ENCODE data around the gene AGBL5. TPM values are rescaled to one million over a fixed set of nuclear protein-coding genes. Genes with fewer than 3 reads are reported as not detected.

The AGBL5 gene
- total RNA-seq, 1 experiment from 2014 or later: 40.0 TPM

- ATAC-seq: no peak
- Histone ChIP-seq H4K20me1 (ENCODE audit: insufficient read depth) (no peaks in the 10 kb centered on the region), H2AFZ (ENCODE audit: low read depth, low read length, poor library complexity, severe bottlenecking) (no peak overlapping the region), H3K9me2 (ENCODE audit: insufficient read depth) (no peaks in the 10 kb centered on the region), H3K4me3 (replicated peaks in 1 of 2; ENCODE audit: low read depth in 1 of 2, low read length in 2 of 2) (no peak overlapping the region), H3K4me1 (ENCODE audit: control insufficient read depth in 1 of 2, insufficient read depth in 2 of 2, low read length in 2 of 2) (peaks cover 0 to 9% of the 10 kb centered on the region in 2 experiments; a peak in 1 of 4 replicates), H3K9ac (ENCODE audit: low read length) (no peak overlapping the region), H3K36me3 (ENCODE audit: control insufficient read depth in 1 of 2, insufficient read depth in 2 of 2, low read length in 2 of 2) (no peaks in the 10 kb centered on the region), H3K27me3 (ENCODE audit: insufficient read depth, low read length) (no peaks in the 10 kb centered on the region), H3K4me2 (ENCODE audit: low read length) (no peak overlapping the region), H3K9me3 (ENCODE audit: control insufficient read depth in 1 of 2, insufficient read depth in 1 of 2, low read depth in 1 of 2, low read length in 2 of 2) (no peaks in the 10 kb centered on the region), H3K27ac (ENCODE audit: low read depth, low read length) (no peak overlapping the region), H3K79me2 (ENCODE audit: insufficient read depth, low read length) (no peaks in the 10 kb centered on the region)
- no peak for DNase-seq (ENCODE audit: low read depth, low spot score)
- POLR2A ChIA-PET: no interaction called here
- intact Hi-C loops (cut with micrococcal nuclease): no loop called here
- no TSS peak for BruUV-seq (replicated peaks)
- CTCF ChIA-PET: interaction anchor here (0.9 to 1.5 kb wide), 9 partner anchors 11 to 254 kb away, joined by 3 to 6 read pairs (median 4); partner anchors contain the start of genes KHK and TRIM54
- RAD21 ChIA-PET (ENCODE audit: low non-redundant PET in 1 of 2, low total read pairs in 2 of 2, uncharacterized antibody in 2 of 2, unreplicated experiment in 2 of 2): no interaction called here
- TF ChIP-seq RAD21 (IDR thresholded peaks at IDR 0.05; ENCODE audit: low read depth) (peak; percentile 23; the same call in 1 of the 2 replicates), ZFX (IDR thresholded peaks at IDR 0.05) (no peak)
Measured at GRCh38 chr2:27100036-27100435, 48.6 kb downstream of the AGBL5 start.

- no peak overlapping the region for H3K27ac ChIP-seq (ENCODE audit: low read depth, low read length)
- no peak overlapping the region for H3K9ac ChIP-seq (ENCODE audit: low read length)
- no peaks in the 10 kb centered on the region for H3K36me3 ChIP-seq (ENCODE audit: control insufficient read depth in 1 of 2, insufficient read depth in 2 of 2, low read length in 2 of 2)
- no peak overlapping the region for H3K4me2 ChIP-seq (ENCODE audit: low read length)
- TF ChIP-seq ATF3 (IDR thresholded peaks at IDR 0.05): no peak
- TF ChIP-seq SP1 (IDR thresholded peaks at IDR 0.05; ENCODE audit: low read depth): no peak
- TF ChIP-seq REST (IDR thresholded peaks at IDR 0.05; ENCODE audit: low read depth): no peak
- no peak for TF ChIP-seq SIN3A (IDR thresholded peaks at IDR 0.05; ENCODE audit: low read depth)
- no peak for TF ChIP-seq MAX (IDR thresholded peaks at IDR 0.05)
- TF ChIP-seq CEBPB (IDR thresholded peaks at IDR 0.05; ENCODE audit: low read depth): no peak
- no peak for TF ChIP-seq CTCF (IDR thresholded peaks at IDR 0.05 in 2 of 3, conservative IDR thresholded peaks at IDR 0.05 in 1 of 3; ENCODE audit: borderline replicate concordance in 1 of 3, insufficient read depth in 1 of 3, low read depth in 2 of 3, low read length in 2 of 3)
- no peak for TF ChIP-seq ZFX (IDR thresholded peaks at IDR 0.05)
- TF ChIP-seq RAD21 (IDR thresholded peaks at IDR 0.05; ENCODE audit: low read depth): no peak
- no peak for TF ChIP-seq ZNF274 (IDR thresholded peaks at IDR 0.05; ENCODE audit: low read depth, low read length)
- BruUV-seq (replicated peaks): no TSS peak
- ChIA-PET POLR2A (no interaction called here), RAD21 (ENCODE audit: low non-redundant PET in 1 of 2, low total read pairs in 2 of 2, uncharacterized antibody in 2 of 2, unreplicated experiment in 2 of 2) (no interaction called here), CTCF (interaction anchor here (1.3 to 1.7 kb wide), 2 partner anchors 177 to 201 kb away, joined by 3 to 6 read pairs; no protein-coding TSS in a partner anchor)
- DNase-seq (ENCODE audit: low read depth, low spot score) (no peak), ATAC-seq (no peak)
- no peak overlapping the region for H2AFZ ChIP-seq (ENCODE audit: low read depth, low read length, poor library complexity, severe bottlenecking)
- no peaks in the 10 kb centered on the region for H3K9me2 ChIP-seq (ENCODE audit: insufficient read depth)
- H3K4me1 ChIP-seq (ENCODE audit: control insufficient read depth in 1 of 2, insufficient read depth in 2 of 2, low read length in 2 of 2): no peaks in the 10 kb centered on the region
- intact Hi-C loops (cut with micrococcal nuclease): no loop called here
- H3K9me3 ChIP-seq (ENCODE audit: control insufficient read depth in 1 of 2, insufficient read depth in 1 of 2, low read depth in 1 of 2, low read length in 2 of 2): no peaks in the 10 kb centered on the region
- H3K79me2 ChIP-seq (ENCODE audit: insufficient read depth, low read length): no peaks in the 10 kb centered on the region
- H4K20me1 ChIP-seq (ENCODE audit: insufficient read depth): no peaks in the 10 kb centered on the region
- no peaks in the 10 kb centered on the region for H3K27me3 ChIP-seq (ENCODE audit: insufficient read depth, low read length)
- no peak overlapping the region for H3K4me3 ChIP-seq (replicated peaks in 1 of 2; ENCODE audit: low read depth in 1 of 2, low read length in 2 of 2)
Measured at GRCh38 chr2:27102329-27102728, 50.9 kb downstream of the AGBL5 start.

Data from HCT116 (cell line).